K562 (cell line): Measurements from ENCODE around the gene SEC61G. TPM values are rescaled to one million over a fixed set of nuclear protein-coding genes. Genes with fewer than 3 reads are reported as not detected.

Experiments used
- ATF3 ChIP-seq, 2 experiments: fragments of 450-650 bp in 1 of 2; sonication (generic) in 1 of 2; formaldehyde crosslinking in 1 of 2; IDR thresholded peaks in 1 of 2; conservative IDR thresholded peaks in 1 of 2; 2 replicates each; pipeline versions ENCODE4 v1.6.1 to v1.8.1; 2016 to 2023; ENCODE audit warnings: mild to moderate bottlenecking in 2 of 2, moderate library complexity in 2 of 2, inconsistent platforms in 1 of 2, missing genetic modification reagents in 1 of 2
- ELK1 ChIP-seq: sonication (generic); formaldehyde crosslinking; IDR thresholded peaks from 2 replicates; pipeline ENCODE4 v1.8.1; 2022; ENCODE audit warnings: missing genetic modification reagents
- FIP1L1 ChIP-seq: fragments of 200-400 bp; formaldehyde crosslinking; IDR thresholded peaks from 2 replicates; pipeline ENCODE4 v1.6.1; 2018; ENCODE audit warnings: mild to moderate bottlenecking, low read depth, low read length; ENCODE audit not compliant: poor library complexity, severe bottlenecking
- HDAC8 ChIP-seq: fragments of 450-650 bp; IDR thresholded peaks from 2 replicates; pipeline ENCODE4 v1.6.1; 2016; ENCODE audit warnings: mild to moderate bottlenecking, missing genetic modification characterization, moderate library complexity, missing compliant biosample characterization
- MEF2A ChIP-seq: IDR thresholded peaks from 2 replicates; pipeline ENCODE4 v1.6.1; 2011; ENCODE audit warnings: low read depth, mild to moderate bottlenecking, low read length, moderate library complexity; ENCODE audit not compliant: control insufficient read depth
- PCBP2 ChIP-seq: fragments of 200-400 bp; formaldehyde crosslinking; IDR thresholded peaks from 2 replicates; pipeline ENCODE4 v1.6.1; 2018; ENCODE audit warnings: low read length, low read depth, mild to moderate bottlenecking, moderate library complexity; ENCODE audit not compliant: poor library complexity, severe bottlenecking
- POLR2AphosphoS5 ChIP-seq: IDR thresholded peaks from 2 replicates; pipeline ENCODE4 v1.6.1; 2011; ENCODE audit warnings: mild to moderate bottlenecking, low read depth, low read length, moderate library complexity; ENCODE audit not compliant: control insufficient read depth, insufficient read depth
- RNF219 ChIP-seq: fragments of 250-450 bp; sonication (Bioruptor Pico); IDR thresholded peaks from 2 replicates; pipeline ENCODE4 v1.5.0; 2022; ENCODE audit warnings: mild to moderate bottlenecking
- ZBED1 ChIP-seq: IDR thresholded peaks from 2 replicates; pipeline ENCODE4 v1.6.1; 2014
- ZNF143 ChIP-seq: sonication (generic); formaldehyde crosslinking; IDR thresholded peaks from 2 replicates; pipeline ENCODE4 v1.9.0; 2022; ENCODE audit warnings: mild to moderate bottlenecking, missing genetic modification reagents
- ZNF57 ChIP-seq: fragments of 450-650 bp; formaldehyde crosslinking; IDR thresholded peaks from 2 replicates; pipeline ENCODE4 v1.4.0; 2020; ENCODE audit warnings: mild to moderate bottlenecking, moderate library complexity
- polyA plus RNA-seq, 8 experiments: library from polyadenylated mRNA; depleted of rRNA in 4 of 8; stranded (reverse) in 5 of 8; unstranded in 3 of 8; fragments of >200 nt; fragmentation: Nextera tagmentation in 2 of 8; fragmentation: Illumina TruSeq in 1 of 8; extraction: Ambion mirVana in 2 of 8; extraction: Trizol in 1 of 8; gene quantifications; 2 replicates each; pipeline versions ENCODE4 v1.2.1 to v1.2.3, GENCODE V29; 2011 to 2014; ENCODE audit warnings: inconsistent platforms in 1 of 8, missing spikeins in 1 of 8
- total RNA-seq, 7 experiments: library from RNA; depleted of rRNA in 6 of 7; stranded (reverse); fragments of >200 nt in 6 of 7; fragmentation: Illumina TruSeq in 2 of 7; extraction: Trizol in 2 of 7; gene quantifications; 2 replicates each; pipeline versions ENCODE4 v1.2.1 to v1.2.3, GENCODE V29; 2011 to 2021; ENCODE audit warnings: low replicate concordance in 1 of 7
- TF ChIP-seq, protein P1 (sequence below): fragments of 250-450 bp; sonication (Bioruptor Pico); IDR thresholded peaks from 2 replicates; pipeline ENCODE4 v1.5.0; 2021; ENCODE audit warnings: mild to moderate bottlenecking, moderate library complexity
- TF ChIP-seq, protein P2 (sequence below): fragments of 250-450 bp; sonication (Bioruptor Pico); IDR thresholded peaks from 2 replicates; pipeline ENCODE4 v1.4.0; 2020; ENCODE audit warnings: mild to moderate bottlenecking, moderate library complexity, borderline replicate concordance

Gene SEC61G
- total and polyA plus RNA-seq, 9 of the 15 experiments (the other 6 are each of a cell fraction or from before 2014, with no cell fraction given): 138 to 565 (median 223) TPM

DNA sequence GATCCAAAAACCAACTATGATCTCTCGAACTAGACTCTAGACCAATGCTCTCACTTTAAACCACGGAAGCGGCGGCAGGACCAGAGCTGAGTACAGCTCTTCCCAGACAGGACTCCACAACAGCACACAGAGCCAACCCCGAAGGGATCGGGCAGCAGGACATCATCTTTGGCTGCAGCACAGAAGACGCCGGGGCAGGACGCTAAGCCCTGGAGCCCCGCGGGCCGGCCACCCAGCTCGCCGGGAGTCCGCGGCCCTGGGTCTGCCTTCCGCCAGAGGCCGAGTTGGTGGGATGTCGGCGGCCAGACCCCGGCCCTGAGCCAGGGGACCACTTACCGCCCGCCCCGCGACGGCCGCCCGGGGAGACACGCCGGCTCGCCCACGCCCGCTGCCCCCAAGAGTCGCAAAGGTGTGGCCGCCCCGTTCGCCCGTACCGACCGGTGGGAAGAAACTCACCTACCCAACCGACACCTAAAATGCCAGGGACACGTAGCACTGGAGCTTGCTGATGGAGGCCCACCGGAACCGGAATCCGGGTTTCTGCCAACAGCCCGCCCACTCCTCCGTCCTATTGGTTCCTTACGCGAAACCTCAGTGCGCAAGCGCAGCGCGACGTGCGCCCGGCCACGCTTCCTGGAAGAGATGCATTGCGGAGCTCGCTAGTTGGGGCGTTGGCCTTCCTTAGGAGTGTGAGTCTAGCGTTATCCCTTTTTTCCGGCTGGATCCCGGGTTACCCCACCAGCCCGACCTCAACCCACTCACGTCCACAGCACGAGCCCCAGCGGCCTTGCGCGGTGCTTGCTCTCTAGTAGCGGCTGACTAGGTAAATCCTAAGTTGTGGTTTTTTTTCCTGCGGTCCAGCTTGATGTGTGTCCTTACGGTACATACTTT, at the start of gene SEC61G (continued):
- TF ChIP-seq ELK1 (CRISPR knock-in tag) (no peak), ZNF57 (0 out of 2 replicates have a peak, but pooled peaks have one; percentile 46), FIP1L1 (no peak), ZNF143 (no peak), PCBP2 (no peak), ATF3 (IDR thresholded peaks at IDR 0.05) (no peak), ATF3 (CRISPR knock-in tag; conservative IDR thresholded peaks at IDR 0.05) (0 out of 2 replicates have a peak, but pooled peaks have one; percentile 2), HDAC8 (no peak), RNF219 (no peak), ZBED1 (no peak), MEF2A (no peak), POLR2AphosphoS5 (peak; percentile 93)
- TF ChIP-seq, protein P1, sequence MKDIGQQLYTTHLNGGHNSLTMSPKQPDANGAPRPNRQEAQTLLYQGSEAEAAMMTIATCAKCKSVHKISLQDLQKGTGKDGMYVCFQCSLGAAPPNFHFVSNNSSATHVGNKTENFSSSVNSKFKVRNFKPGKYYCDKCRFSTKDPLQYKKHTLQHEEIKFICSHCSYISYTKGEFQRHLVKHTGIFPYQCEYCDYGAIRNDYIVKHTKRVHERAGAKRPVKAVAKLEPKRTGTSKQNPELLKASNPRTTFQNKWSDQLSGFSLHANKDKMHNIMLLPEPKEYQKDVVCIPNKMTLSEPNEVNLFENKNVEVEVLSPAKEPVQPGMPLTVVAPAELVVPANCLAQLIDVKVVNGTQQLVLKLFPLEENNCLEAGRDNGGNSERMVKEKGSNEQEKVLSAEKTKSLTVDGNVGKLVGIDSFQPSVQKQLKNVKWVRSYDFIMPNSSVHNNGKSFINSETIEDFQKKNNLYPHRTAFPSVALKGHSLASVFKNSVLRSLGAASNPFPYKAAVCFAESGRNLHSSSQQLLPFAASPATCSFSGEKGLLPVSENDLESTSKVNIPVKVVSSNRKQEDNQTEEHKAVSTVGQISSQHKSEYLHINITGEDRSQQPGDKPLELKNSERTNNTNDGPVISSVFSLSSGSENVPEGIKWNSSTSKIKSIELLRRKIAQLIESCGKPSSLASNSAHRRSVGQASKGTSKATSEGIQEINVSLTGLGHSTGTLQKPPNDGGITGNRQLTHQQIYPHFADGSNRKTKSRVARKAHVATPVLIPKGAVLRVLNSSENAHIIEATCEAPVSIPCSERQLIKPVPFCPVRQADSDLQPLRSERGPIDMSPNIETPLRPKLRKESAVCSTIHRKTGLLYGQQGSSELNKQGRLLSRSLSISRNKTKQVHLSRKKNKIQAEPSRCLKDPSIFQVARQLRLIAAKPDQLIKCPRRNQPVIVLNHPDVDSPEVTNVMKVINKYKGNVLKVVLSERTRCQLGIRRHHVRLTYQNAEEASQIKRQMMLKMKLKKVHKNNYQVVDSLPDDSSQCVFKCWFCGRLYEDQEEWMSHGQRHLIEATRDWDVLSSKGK: no peak
- TF ChIP-seq, protein P2, sequence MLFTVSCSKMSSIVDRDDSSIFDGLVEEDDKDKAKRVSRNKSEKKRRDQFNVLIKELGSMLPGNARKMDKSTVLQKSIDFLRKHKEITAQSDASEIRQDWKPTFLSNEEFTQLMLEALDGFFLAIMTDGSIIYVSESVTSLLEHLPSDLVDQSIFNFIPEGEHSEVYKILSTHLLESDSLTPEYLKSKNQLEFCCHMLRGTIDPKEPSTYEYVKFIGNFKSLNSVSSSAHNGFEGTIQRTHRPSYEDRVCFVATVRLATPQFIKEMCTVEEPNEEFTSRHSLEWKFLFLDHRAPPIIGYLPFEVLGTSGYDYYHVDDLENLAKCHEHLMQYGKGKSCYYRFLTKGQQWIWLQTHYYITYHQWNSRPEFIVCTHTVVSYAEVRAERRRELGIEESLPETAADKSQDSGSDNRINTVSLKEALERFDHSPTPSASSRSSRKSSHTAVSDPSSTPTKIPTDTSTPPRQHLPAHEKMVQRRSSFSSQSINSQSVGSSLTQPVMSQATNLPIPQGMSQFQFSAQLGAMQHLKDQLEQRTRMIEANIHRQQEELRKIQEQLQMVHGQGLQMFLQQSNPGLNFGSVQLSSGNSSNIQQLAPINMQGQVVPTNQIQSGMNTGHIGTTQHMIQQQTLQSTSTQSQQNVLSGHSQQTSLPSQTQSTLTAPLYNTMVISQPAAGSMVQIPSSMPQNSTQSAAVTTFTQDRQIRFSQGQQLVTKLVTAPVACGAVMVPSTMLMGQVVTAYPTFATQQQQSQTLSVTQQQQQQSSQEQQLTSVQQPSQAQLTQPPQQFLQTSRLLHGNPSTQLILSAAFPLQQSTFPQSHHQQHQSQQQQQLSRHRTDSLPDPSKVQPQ: no peak
